GM21825 (cell line): ENCODE data around the gene PTPRT.

Experiments used
- ATAC-seq: cut with Tn5 transposase; IDR thresholded peaks from one replicate; pipeline ENCODE4 v1.9.1; 2021; ENCODE audit warnings: mild to moderate bottlenecking, moderate library complexity; ENCODE audit not compliant: unreplicated experiment

PTPRT gene

GRCh38 chr20:42419814-42420532, 769.7 kb downstream of the PTPRT start:
- no peak for ATAC-seq

GRCh38 chr20:42406826-42407225, 782.9 kb downstream of the PTPRT start:
- ATAC-seq: no peak

- ATAC-seq: no peak
Observed at GRCh38 chr20:42402455-42402854, 787.3 kb downstream of the PTPRT start.

- ATAC-seq: no peak
Observed at GRCh38 chr20:42401613-42402012, 788.1 kb downstream of the PTPRT start.

- no peak for ATAC-seq
Observed at GRCh38 chr20:42399802-42400201, 789.9 kb downstream of the PTPRT start.

GRCh38 chr20:42392442-42392841, 797.3 kb downstream of the PTPRT start:
- ATAC-seq: no peak

- no peak for ATAC-seq
Observed at GRCh38 chr20:42391807-42392206, 797.9 kb downstream of the PTPRT start.

- no peak for ATAC-seq
Observed at GRCh38 chr20:42380287-42380686, 809.4 kb downstream of the PTPRT start.

GRCh38 chr20:42379385-42379784, 810.3 kb downstream of the PTPRT start:
- no peak for ATAC-seq

GRCh38 chr20:42378826-42379225, 810.9 kb downstream of the PTPRT start:
- ATAC-seq: no peak

- no peak for ATAC-seq
Observed at GRCh38 chr20:42376131-42376530, 813.6 kb downstream of the PTPRT start.

GRCh38 chr20:42373049-42373448, 816.7 kb downstream of the PTPRT start:
- no peak for ATAC-seq

- no peak for ATAC-seq
Observed at GRCh38 chr20:42370075-42370474, 819.6 kb downstream of the PTPRT start.

- ATAC-seq: no peak
Observed at GRCh38 chr20:42368910-42369309, 820.8 kb downstream of the PTPRT start.

- no peak for ATAC-seq
Observed at GRCh38 chr20:42366626-42367025, 823.1 kb downstream of the PTPRT start.

GRCh38 chr20:42364446-42364845, 825.3 kb downstream of the PTPRT start:
- ATAC-seq: no peak

GRCh38 chr20:42361402-42361970, 828.2 kb downstream of the PTPRT start:
- no peak for ATAC-seq

- no peak for ATAC-seq
Observed at GRCh38 chr20:42360621-42361020, 829.1 kb downstream of the PTPRT start.

- no peak for ATAC-seq
Observed at GRCh38 chr20:42359617-42360016, 830.1 kb downstream of the PTPRT start.

- no peak for ATAC-seq
Observed at GRCh38 chr20:42352096-42352495, 837.6 kb downstream of the PTPRT start.

- ATAC-seq: no peak
Observed at GRCh38 chr20:42350521-42350920, 839.2 kb downstream of the PTPRT start.

- ATAC-seq: no peak
Observed at GRCh38 chr20:42346189-42347170, 843.2 kb downstream of the PTPRT start.
